Natural killer cell (primary cell): ENCODE measurements around the gene ENTPD8. TPM values are rescaled to one million over a fixed set of nuclear protein-coding genes. Genes with fewer than 3 reads are reported as not detected.
A peak's percentile ranks its signal among the peaks of the same experiment; 100 is the strongest.

ENCODE experiments used
- ATAC-seq, 3 donors: fragments of 150-1000 bp in 2 of 3; fragments of 200-7000 bp in 1 of 3; cut with Tn5 transposase; 1 replicate in 1 of 3; 2 replicates in 2 of 3; pipeline ENCODE4 v1.10.0; 2021; ENCODE audit warnings: mild to moderate bottlenecking in 2 of 3, moderate library complexity in 2 of 3
- DNase-seq, 2 donors: peaks; one replicate each; pipeline versions ENCODE4 v3.0.0 to v3.0.0-alpha.2; 2013 to 2021; ENCODE audit warnings: mixed read lengths in 1 of 2
- H3K27ac ChIP-seq: one replicate; pipeline ENCODE4 v1.5.1; 2013; ENCODE audit warnings: mild to moderate bottlenecking, low read length
- H3K27me3 ChIP-seq: one replicate; pipeline ENCODE4 v1.6.1; 2013; ENCODE audit warnings: low read length; ENCODE audit not compliant: control insufficient read depth, insufficient read depth
- H3K36me3 ChIP-seq: one replicate; pipeline ENCODE4 v1.6.1; 2013; ENCODE audit warnings: low read length; ENCODE audit not compliant: control insufficient read depth, insufficient read depth
- H3K4me1 ChIP-seq: one replicate; pipeline ENCODE4 v1.6.1; 2013; ENCODE audit warnings: low read length; ENCODE audit not compliant: control insufficient read depth, insufficient read depth
- H3K4me3 ChIP-seq: one replicate; pipeline ENCODE4 v1.5.1; 2013; ENCODE audit warnings: low read length
- H3K9me3 ChIP-seq: one replicate; pipeline ENCODE4 v1.6.1; 2013; ENCODE audit warnings: low read length; ENCODE audit not compliant: control insufficient read depth, insufficient read depth
- H3K27ac Mint-ChIP-seq, 2 donors: one replicate each; pipeline ENCODE4 v1.8.0; 2022; ENCODE audit warnings: mild to moderate bottlenecking in 2 of 2, mixed read lengths in 2 of 2, moderate library complexity in 1 of 2
- H3K27me3 Mint-ChIP-seq, 2 donors: one replicate each; pipeline ENCODE4 v1.8.0; 2022; ENCODE audit warnings: low read depth in 2 of 2, mixed read lengths in 2 of 2
- H3K36me3 Mint-ChIP-seq: one replicate; pipeline ENCODE4 v1.8.0; 2022; ENCODE audit warnings: mixed read lengths
- H3K4me1 Mint-ChIP-seq, 2 donors: one replicate each; pipeline ENCODE4 v1.8.0; 2022; ENCODE audit warnings: mixed read lengths in 2 of 2
- H3K4me3 Mint-ChIP-seq: one replicate; pipeline ENCODE4 v1.8.0; 2022; ENCODE audit warnings: mild to moderate bottlenecking, moderate library complexity, mixed read lengths
- H3K9me3 Mint-ChIP-seq, 2 donors: one replicate each; pipeline ENCODE4 v1.8.0; 2022; ENCODE audit warnings: mixed read lengths in 2 of 2
- WGBS: methylation state at CpG from one replicate; pipeline ENCODE4 v1.1.7; 2013; ENCODE audit warnings: missing lambda C conversion rate; ENCODE audit not compliant: insufficient coverage; 5-methylcytosine and 5-hydroxymethylcytosine counted together
- intact Hi-C: fragments of 100-400 bp; cut with micrococcal nuclease; formaldehyde crosslinking; loops from one replicate; pipeline ENCODE4 v1.14.2; 2022
- total RNA-seq, 4 donors: library from RNA; stranded (reverse); fragments of 120-200 nt in 1 of 4; gene quantifications; one replicate each; pipeline versions ENCODE4 v1.2.3 to v1.2.4, GENCODE V29; 2013 to 2022
- TF ChIP-seq, protein P1 (sequence below): fragments of 200-600 bp; IDR thresholded peaks from one replicate; pipeline ENCODE4 v1.8.0; 2022; ENCODE audit warnings: antibody characterized with exemption

ENTPD8 gene
- total RNA-seq, 3 donors from 2014 or later (not counting 1 experiment from before 2014, with no cell fraction given): not detected

DNA sequence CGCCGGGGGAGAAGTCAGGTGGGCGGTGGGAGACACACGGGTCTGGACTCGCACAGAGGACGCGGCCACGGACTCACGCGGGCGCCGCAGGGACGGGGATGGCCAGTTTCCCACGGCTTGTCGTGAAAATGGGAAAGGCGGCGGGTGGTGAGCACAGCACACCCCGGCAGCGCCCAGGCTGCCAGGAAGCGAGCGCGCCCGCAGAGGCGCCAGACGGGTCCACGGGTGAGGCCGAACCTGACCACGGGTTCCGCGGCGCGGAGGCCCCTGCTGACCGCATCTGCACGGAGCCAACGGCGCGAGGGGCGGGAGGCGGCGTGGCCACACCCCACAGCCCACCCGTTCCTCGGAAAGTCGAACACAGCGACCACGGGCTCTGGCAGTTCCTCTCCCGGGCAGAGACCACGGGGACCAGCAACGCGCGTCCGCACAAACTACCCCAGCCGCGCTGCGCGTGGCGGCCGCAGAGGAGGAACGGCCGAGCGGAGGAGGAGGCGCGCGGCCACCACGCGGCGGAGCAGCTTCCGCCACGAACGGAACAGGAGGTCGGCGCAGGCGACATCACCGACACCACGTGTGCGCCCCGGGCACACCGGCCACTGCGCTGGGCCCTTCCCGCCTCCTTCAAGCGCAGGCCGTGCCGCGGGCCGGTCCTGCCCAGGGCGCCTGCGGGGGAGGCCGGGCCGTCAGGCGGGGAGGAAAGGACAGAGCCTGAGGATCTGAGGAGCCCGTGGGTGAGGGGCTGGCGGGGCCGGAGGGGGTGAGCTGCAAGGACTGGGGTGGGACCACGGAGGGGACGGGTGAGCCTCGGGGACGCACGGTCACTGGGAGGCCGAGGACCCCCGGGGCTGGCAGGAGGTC, 23.8 kb downstream of the ENTPD8 start:
- peaks cover 22% of the 10 kb centered on the region for H3K4me1 ChIP-seq

DNA sequence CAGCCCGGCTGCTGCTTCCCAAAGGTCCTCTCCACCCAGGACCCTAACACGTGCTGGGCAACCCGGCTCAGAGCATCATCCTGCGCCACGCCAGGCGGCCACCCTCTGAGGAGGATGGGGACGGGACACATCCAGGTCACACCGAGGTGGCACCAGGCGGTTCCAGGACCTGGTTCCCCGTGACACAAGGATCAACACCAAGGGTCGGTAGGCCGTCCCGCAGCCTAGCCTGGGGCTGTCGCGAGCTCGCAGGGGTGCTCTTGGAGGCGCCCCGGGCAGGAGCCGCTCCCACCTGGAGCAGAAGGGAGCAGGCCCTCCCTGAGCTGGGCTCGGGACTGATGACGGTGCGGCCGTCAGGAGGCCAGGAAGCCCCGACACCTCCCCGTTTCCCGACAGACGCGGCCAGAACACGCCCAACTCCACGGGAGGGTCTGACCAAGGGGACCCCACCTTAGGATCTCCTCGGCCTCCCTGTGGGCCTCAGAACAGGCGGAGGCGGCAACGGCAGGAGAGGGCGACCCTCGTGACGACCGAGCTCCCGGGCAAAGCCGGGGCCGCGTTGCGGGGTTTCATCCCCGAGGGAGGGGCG, 24.5 kb downstream of the ENTPD8 start:
- Mint-ChIP-seq H3K27me3 (no peaks in the 10 kb centered on the region), H3K9me3 (no peaks in the 10 kb centered on the region), H3K36me3 (no peaks in the 10 kb centered on the region), H3K4me3 (no peak overlapping the region), H3K27ac (no peak overlapping the region), H3K4me1 (peaks cover 0 to 13% of the 10 kb centered on the region in 2 donors)
- intact Hi-C loops: no loop called here
- Histone ChIP-seq H3K27ac (no peak overlapping the region), H3K27me3 (no peaks in the 10 kb centered on the region), H3K4me3 (no peak overlapping the region), H3K9me3 (no peaks in the 10 kb centered on the region), H3K36me3 (no peaks in the 10 kb centered on the region), H3K4me1 (peaks cover 24% of the 10 kb centered on the region)
- 93% methylated on average over 45 of the region's 45 CpGs for WGBS
- DNase-seq (no peak), ATAC-seq (peak in 1 of 3 donors; percentile 9)
- TF ChIP-seq, protein P1, sequence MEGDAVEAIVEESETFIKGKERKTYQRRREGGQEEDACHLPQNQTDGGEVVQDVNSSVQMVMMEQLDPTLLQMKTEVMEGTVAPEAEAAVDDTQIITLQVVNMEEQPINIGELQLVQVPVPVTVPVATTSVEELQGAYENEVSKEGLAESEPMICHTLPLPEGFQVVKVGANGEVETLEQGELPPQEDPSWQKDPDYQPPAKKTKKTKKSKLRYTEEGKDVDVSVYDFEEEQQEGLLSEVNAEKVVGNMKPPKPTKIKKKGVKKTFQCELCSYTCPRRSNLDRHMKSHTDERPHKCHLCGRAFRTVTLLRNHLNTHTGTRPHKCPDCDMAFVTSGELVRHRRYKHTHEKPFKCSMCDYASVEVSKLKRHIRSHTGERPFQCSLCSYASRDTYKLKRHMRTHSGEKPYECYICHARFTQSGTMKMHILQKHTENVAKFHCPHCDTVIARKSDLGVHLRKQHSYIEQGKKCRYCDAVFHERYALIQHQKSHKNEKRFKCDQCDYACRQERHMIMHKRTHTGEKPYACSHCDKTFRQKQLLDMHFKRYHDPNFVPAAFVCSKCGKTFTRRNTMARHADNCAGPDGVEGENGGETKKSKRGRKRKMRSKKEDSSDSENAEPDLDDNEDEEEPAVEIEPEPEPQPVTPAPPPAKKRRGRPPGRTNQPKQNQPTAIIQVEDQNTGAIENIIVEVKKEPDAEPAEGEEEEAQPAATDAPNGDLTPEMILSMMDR: no peak

More for the DNA sequence above, 23.8 kb downstream of the ENTPD8 start:
- DNase-seq (peak in 1 of 2 donors; percentile 35), ATAC-seq (peak in 2 of 3 donors; percentile 40 to 82)
- Mint-ChIP-seq H3K27ac (no peak overlapping the region), H3K4me1 (peaks cover 0 to 7% of the 10 kb centered on the region in 2 donors), H3K36me3 (no peaks in the 10 kb centered on the region), H3K9me3 (no peaks in the 10 kb centered on the region), H3K4me3 (peak overlapping the region; percentile 50), H3K27me3 (no peaks in the 10 kb centered on the region)
- 81% methylated on average over 99 of the region's 99 CpGs for WGBS
- Histone ChIP-seq H3K36me3 (no peaks in the 10 kb centered on the region), H3K4me3 (no peak overlapping the region), H3K27ac (no peak overlapping the region), H3K9me3 (no peaks in the 10 kb centered on the region), H3K27me3 (no peaks in the 10 kb centered on the region)
- intact Hi-C loops: no loop called here
- TF ChIP-seq, protein P1: no peak

DNA sequence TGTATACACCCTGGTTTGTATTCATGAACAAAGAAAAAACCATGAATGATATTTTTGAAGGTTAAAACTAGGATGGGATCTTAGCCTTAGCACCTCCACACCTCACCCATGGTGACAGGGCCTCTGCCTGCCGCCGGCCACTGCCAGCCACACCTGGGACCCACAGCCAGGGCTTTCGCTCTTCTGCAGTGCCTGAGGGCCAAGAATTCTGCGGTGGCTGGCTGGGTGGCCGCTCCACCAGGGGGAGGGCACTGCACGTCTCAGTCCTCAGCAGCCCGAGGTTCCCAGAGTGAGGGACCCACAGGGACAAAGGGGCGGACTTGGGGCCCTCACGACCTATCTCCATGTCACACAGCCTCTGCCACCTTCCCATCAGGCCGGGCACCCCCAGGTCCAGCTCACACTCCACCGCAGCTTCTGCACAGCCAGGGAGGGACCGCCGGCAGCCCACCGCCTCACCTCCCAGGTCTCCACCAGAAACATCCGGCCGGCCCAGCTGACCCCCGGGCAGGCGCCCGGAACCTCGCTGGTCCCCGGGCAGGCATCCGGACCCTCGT, 25.1 kb downstream of the ENTPD8 start:
- no peaks in the 10 kb centered on the region for H3K27me3 Mint-ChIP-seq
- H3K36me3 Mint-ChIP-seq: no peaks in the 10 kb centered on the region
- H3K4me3 Mint-ChIP-seq: no peak overlapping the region
- Histone ChIP-seq H3K4me1 (peaks cover 25% of the 10 kb centered on the region), H3K36me3 (no peaks in the 10 kb centered on the region), H3K27me3 (no peaks in the 10 kb centered on the region), H3K27ac (no peak overlapping the region), H3K9me3 (no peaks in the 10 kb centered on the region), H3K4me3 (no peak overlapping the region)
- DNase-seq (no peak), ATAC-seq (no peak)
- TF ChIP-seq, protein P1: no peak
- no peaks in the 10 kb centered on the region for H3K9me3 Mint-ChIP-seq
- WGBS: 96% methylated on average over 23 of the region's 23 CpGs
- H3K4me1 Mint-ChIP-seq: peaks cover 1 to 19% of the 10 kb centered on the region in 2 donors
- intact Hi-C loops: no loop called here
- H3K27ac Mint-ChIP-seq: no peak overlapping the region
